Hepatocyte (in vitro differentiated cells): ENCODE measurements around the gene DMD.

Experiments
- CTCF ChIP-seq: fragments of 200-600 bp; sonication (generic); IDR thresholded peaks from 2 replicates; pipeline ENCODE4 v1.5.1; 2016; ENCODE audit warnings: antibody characterized with exemption, mild to moderate bottlenecking; ENCODE audit not compliant: poor library complexity
- EZH2 ChIP-seq: fragments of 200-600 bp; sonication (generic); IDR thresholded peaks from 2 replicates; pipeline ENCODE4 v1.6.1; 2016; ENCODE audit warnings: antibody characterized with exemption, mild to moderate bottlenecking, borderline replicate concordance
- EZH2phosphoT487 ChIP-seq: fragments of 200-600 bp; sonication (generic); IDR thresholded peaks from one replicate; pipeline ENCODE4 v1.6.1; 2018; ENCODE audit warnings: antibody characterized with exemption, mild to moderate bottlenecking, low read depth, moderate library complexity; ENCODE audit not compliant: unreplicated experiment, severe bottlenecking

- no peak for TF ChIP-seq EZH2
- no peak for TF ChIP-seq CTCF
- TF ChIP-seq EZH2phosphoT487, result no peak
Measured at GRCh38 chrX:31139961-31140360, 2071.4 kb downstream of the DMD start.
